Coronary artery (tissue), 2 donors: Measurements from ENCODE around the gene FZD8.
A peak's percentile ranks its signal among the peaks of the same experiment; 100 is the strongest.

ENCODE experiments used
- DNase-seq: peaks from one replicate; pipeline ENCODE4 v3.0.0-alpha.2; 2017; ENCODE audit warnings: low spot score
- H3K27ac ChIP-seq, 2 donors: fragments of 200-600 bp; sonication (generic); one replicate each; pipeline ENCODE4 v1.5.1; 2016 to 2019
- H3K4me3 ChIP-seq: fragments of 200-600 bp; sonication (generic); 2 replicates; pipeline ENCODE4 v1.5.1; 2016; ENCODE audit warnings: mild to moderate bottlenecking, moderate library complexity
- CTCF ChIP-seq: fragments of 200-600 bp; sonication (generic); IDR thresholded peaks from one replicate; pipeline ENCODE4 v1.5.1; 2019; ENCODE audit warnings: antibody characterized with exemption

The FZD8 gene

GRCh38 chr10:35640951-35641675 is 983 bp downstream of the FZD8 start:
- Histone ChIP-seq H3K4me3 (peak overlapping the region; percentile 81), H3K27ac (peak overlapping the region; percentile 76 to 91)
- TF ChIP-seq CTCF, result no peak
- no peak for DNase-seq

- H3K4me3 ChIP-seq, result peak overlapping the region; percentile 81
- DNase-seq, result no peak
- peak overlapping the region in 1 of 2 donors; percentile 91 for H3K27ac ChIP-seq
- peak; percentile 29 for TF ChIP-seq CTCF
These were observed 1.6 kb downstream of the FZD8 start for GRCh38 chr10:35640474-35640873.

- peak overlapping the region in 1 of 2 donors; percentile 91 for H3K27ac ChIP-seq
- DNase-seq, result no peak
- no peak for TF ChIP-seq CTCF
- H3K4me3 ChIP-seq, result peak overlapping the region; percentile 81
These were observed 2.2 kb downstream of the FZD8 start for GRCh38 chr10:35639728-35640401.

GRCh38 chr10:35639021-35639727 is 2.9 kb downstream of the FZD8 start:
- DNase-seq, result no peak
- TF ChIP-seq CTCF, result no peak
- H3K4me3 ChIP-seq, result peak overlapping the region; percentile 81
- H3K27ac ChIP-seq, result peak overlapping the region in 1 of 2 donors; percentile 20

- H3K27ac ChIP-seq, result no peak overlapping the region
- no peak for DNase-seq
- no peak for TF ChIP-seq CTCF
- peak overlapping the region; percentile 4 for H3K4me3 ChIP-seq
These were observed 4.0 kb downstream of the FZD8 start for GRCh38 chr10:35638101-35638500.

- no peak overlapping the region for H3K27ac ChIP-seq
- peak overlapping the region; percentile 4 for H3K4me3 ChIP-seq
- no peak for DNase-seq
- TF ChIP-seq CTCF, result no peak
These were observed 4.6 kb downstream of the FZD8 start for GRCh38 chr10:35637462-35637861.
